VCaP (cell line): ENCODE results near the gene C1QTNF9.
"Not testable (repeated sequence)": the region's sequence is repeated elsewhere in the genome, so short reads cannot be mapped to it uniquely, and the experiment has no call there.

Experiments used
- H3K27ac ChIP-seq: fragments of 450-650 bp; 2 replicates; pipeline ENCODE4 v1.5.1; 2017
- TF ChIP-seq, protein P1 (sequence below): fragments of 450-650 bp; conservative IDR thresholded peaks from 2 replicates; pipeline ENCODE4 v1.5.1; 2017; ENCODE audit warnings: mild to moderate bottlenecking, moderate library complexity

The C1QTNF9 gene

DNA sequence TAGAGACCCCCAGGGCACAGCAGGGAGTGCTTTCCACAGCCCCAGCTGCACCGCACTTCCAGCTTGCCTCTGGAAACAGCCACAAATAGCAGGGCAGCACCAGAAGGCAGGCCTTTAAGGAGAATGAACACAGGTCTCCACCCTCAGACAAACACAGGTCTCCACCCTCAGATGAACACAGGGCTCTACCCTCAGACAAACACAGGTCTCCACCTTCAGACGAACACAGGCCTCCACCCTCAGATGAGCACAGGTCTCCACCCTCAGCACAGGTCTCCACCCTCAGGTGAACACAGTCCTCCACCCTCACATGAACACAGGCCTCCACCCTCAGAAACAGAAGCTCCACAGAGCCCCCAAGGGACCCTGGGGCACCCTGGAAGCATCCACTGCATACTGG, 51.7 kb downstream of the C1QTNF9 start:
- TF ChIP-seq, protein P1, sequence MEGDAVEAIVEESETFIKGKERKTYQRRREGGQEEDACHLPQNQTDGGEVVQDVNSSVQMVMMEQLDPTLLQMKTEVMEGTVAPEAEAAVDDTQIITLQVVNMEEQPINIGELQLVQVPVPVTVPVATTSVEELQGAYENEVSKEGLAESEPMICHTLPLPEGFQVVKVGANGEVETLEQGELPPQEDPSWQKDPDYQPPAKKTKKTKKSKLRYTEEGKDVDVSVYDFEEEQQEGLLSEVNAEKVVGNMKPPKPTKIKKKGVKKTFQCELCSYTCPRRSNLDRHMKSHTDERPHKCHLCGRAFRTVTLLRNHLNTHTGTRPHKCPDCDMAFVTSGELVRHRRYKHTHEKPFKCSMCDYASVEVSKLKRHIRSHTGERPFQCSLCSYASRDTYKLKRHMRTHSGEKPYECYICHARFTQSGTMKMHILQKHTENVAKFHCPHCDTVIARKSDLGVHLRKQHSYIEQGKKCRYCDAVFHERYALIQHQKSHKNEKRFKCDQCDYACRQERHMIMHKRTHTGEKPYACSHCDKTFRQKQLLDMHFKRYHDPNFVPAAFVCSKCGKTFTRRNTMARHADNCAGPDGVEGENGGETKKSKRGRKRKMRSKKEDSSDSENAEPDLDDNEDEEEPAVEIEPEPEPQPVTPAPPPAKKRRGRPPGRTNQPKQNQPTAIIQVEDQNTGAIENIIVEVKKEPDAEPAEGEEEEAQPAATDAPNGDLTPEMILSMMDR = no peak
- H3K27ac ChIP-seq = no peak overlapping the region

- no peak overlapping the region for H3K27ac ChIP-seq
- TF ChIP-seq, protein P1 = no peak
Observed at GRCh38 chr13:24361852-24362366, 52.5 kb downstream of the C1QTNF9 start.

DNA sequence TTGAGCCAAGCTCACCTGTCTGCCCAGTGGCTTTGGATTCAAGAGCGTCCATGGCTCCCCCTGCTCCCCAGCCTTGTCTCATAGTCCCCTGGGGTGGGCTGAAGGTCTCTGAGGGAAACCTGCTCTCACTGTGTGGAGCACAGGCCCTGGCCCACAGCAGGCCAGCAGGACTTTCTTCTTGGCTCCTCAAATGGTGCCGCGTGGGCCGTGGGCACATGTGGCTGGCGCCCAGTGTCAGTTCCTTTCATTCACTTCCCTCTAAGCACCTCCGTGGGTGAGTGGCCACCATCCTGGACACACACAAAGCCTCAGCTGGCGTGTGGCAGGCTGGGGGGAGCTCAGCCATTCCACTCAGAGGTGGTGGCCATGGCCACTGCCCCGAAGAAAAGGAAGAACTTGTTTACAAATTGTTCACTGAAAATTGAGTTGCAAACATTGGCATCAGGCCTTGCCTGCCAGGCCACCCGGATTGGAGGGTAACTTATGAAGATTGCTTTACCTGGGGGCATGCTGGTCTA, 53.1 kb downstream of the C1QTNF9 start:
- H3K27ac ChIP-seq = no peak overlapping the region
- TF ChIP-seq, protein P1 = no peak

DNA sequence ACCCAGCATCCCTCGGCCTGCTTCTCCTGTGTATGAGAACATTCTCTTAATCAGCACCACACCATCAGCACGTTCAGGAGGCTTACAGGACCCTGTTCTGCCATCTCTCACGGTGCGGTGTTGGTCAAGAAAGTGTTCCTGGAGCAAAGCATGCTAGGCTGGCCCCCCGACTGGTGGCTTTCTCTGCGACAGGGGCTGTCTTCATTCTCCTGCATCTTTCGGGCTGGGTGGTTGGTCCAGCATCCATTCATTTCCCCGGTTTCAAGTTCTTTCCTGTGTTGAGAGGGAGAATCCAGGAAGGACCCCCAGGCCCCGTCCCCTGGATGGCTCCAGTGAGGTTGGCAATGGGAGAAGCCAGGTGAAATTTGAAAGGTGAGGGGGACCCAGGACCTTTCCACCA, 55.8 kb downstream of the C1QTNF9 start:
- TF ChIP-seq, protein P1 = no peak
- H3K27ac ChIP-seq = no peak overlapping the region

- H3K27ac ChIP-seq = not testable (repeated sequence)
Observed at GRCh38 chr13:24366315-24366714, 56.9 kb downstream of the C1QTNF9 start.

DNA sequence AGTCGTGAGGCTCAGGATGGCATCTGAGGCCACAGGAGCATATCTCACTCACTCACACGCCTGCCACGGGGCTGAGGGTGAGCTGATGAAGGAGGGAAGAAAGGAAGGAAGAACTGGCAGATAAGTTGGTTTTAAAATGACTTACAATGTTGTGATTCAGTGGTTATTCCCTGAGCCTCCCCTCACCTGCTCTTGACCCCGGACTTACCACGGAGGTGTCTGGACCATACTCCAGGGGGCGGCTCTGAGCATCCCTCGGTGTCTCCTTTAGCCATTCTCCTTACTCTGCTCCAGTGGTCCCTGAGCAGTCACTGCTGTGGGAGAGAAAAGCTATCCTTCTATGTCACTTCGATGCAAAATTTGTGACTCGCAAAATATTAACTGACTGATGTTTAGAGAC, 61.9 kb downstream of the C1QTNF9 start:
- not testable (repeated sequence) for H3K27ac ChIP-seq
